Sigmoid colon (tissue), 7 donors: ENCODE data around the gene DLGAP3. TPM values are rescaled to one million over a fixed set of nuclear protein-coding genes. Genes with fewer than 3 reads are reported as not detected.

Experiments used
- DNase-seq: peaks from one replicate; pipeline ENCODE4 v3.0.0-alpha.2; 2019
- H3K27ac ChIP-seq, 4 donors: fragments of 200-600 bp; sonication (generic); one replicate each; pipeline ENCODE4 v1.5.1; 2016 to 2019; ENCODE audit warnings: mild to moderate bottlenecking in 1 of 4
- H3K27me3 ChIP-seq, 3 donors: fragments of 200-600 bp; sonication (generic); one replicate each; pipeline ENCODE4 v1.5.1; 2019; ENCODE audit warnings: mild to moderate bottlenecking in 1 of 3
- H3K36me3 ChIP-seq, 4 donors: fragments of 200-600 bp; sonication (generic); one replicate each; pipeline ENCODE4 v1.5.1; 2016 to 2019
- H3K4me1 ChIP-seq, 4 donors: fragments of 200-600 bp; sonication (generic); one replicate each; pipeline ENCODE4 v1.5.1; 2017 to 2019
- H3K4me3 ChIP-seq, 4 donors: fragments of 200-600 bp; sonication (generic); one replicate each; pipeline ENCODE4 v1.5.1; 2017 to 2019; ENCODE audit warnings: mild to moderate bottlenecking in 2 of 4, moderate library complexity in 1 of 4
- H3K9me3 ChIP-seq, 4 donors: fragments of 200-600 bp in 3 of 4; sonication (generic) in 3 of 4; one replicate each; pipeline versions ENCODE4 v1.5.1 to v1.6.1; 2013 to 2019
- EP300 ChIP-seq, 4 donors: sonication (generic); formaldehyde crosslinking; IDR thresholded peaks; one replicate each; pipeline ENCODE4 v1.6.1; 2017; ENCODE audit warnings: antibody characterized with exemption in 4 of 4
- POLR2A ChIP-seq, 2 donors: fragments of 450-650 bp; IDR thresholded peaks; one replicate each; pipeline ENCODE4 v1.6.1; 2016; ENCODE audit warnings: antibody characterized with exemption in 2 of 2, mild to moderate bottlenecking in 2 of 2, moderate library complexity in 2 of 2
- POLR2AphosphoS5 ChIP-seq, 4 donors: sonication (generic); formaldehyde crosslinking; IDR thresholded peaks; one replicate each; pipeline ENCODE4 v1.6.1; 2017; ENCODE audit warnings: antibody characterized with exemption in 4 of 4
- WGBS, 2 donors: extraction: QIAGEN DNeasy Blood & Tissue Kit; methylation state at CpG; one replicate each; pipeline ENCODE4 v1.1.7; 2013; 5-methylcytosine and 5-hydroxymethylcytosine counted together
- intact Hi-C: fragments of 100-400 bp; cut with DNase I; formaldehyde crosslinking; loops from one replicate; pipeline ENCODE4 v1.15.1; 2023
- polyA plus RNA-seq, 3 donors: library from polyadenylated mRNA; stranded (reverse); fragments of 200-250 nt; gene quantifications; one replicate each; pipeline ENCODE4 v1.2.3, GENCODE V29; 2013
- total RNA-seq, 4 donors: library from RNA; depleted of rRNA; stranded (reverse); fragments of >200 nt; gene quantifications; one replicate each; pipeline ENCODE4 v1.1.0, GENCODE V29; 2016
- TF ChIP-seq, protein P1 (sequence below), 4 experiments: fragments of 450-650 bp in 3 of 4; fragments of 200-600 bp in 1 of 4; IDR thresholded peaks; one replicate each; pipeline ENCODE4 v1.5.1; 2016 to 2019; ENCODE audit warnings: antibody characterized with exemption in 4 of 4, mild to moderate bottlenecking in 3 of 4, moderate library complexity in 2 of 4
- donor health status: healthy with polysubstance abuse.
- donor health status: Bipolar disorder and iron deficiency.
- donor health status: healthy.

DLGAP3 gene
- total and polyA plus RNA-seq, 7 donors = 0.36 to 0.68 (median 0.55) TPM; not detected in 2

DNA sequence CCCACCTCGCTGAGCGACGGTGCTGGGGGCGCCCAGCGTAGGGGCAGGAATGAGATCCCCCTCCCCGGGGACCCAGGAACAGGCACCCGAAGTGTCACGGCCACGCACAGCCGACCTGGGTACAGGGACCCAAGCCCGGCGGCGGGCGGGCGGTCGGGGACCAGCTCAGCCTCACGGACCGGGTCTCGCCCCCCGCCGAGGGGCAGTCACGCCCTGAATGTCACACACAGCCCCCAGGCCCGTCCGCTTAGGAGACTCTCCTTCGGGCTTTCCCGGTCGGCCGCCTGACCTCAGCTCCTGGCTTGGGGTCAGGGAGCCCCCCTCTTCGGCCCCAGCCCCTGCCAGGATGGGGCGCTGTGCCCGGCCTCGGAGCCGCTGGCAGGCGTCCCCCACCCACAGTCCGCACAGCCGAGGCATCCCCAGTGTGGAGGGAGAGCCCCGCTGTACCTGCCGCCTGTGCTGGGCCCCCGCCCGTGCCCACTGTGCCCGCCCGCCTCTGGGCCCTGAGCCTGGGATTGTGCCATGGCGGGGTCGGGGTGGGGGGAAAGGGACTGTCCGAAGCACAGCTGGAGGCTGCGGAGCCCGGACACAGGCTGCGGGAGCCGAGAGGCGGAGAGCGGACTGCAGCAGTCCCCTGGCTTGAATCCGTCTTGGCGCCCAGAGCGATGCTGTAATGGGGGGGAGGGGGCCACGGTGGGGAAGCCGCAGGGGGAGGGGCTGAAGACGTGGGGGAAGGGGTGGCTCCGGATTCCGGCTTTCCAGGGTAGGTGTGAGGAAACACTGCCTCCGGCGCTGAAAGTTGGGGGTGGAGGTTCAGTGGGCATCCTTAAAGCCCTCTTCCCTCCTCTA is 627 bp upstream of the DLGAP3 start:
- H3K27me3 ChIP-seq = peaks cover 40 to 63% (median 54%) of the 10 kb centered on the region in 3 donors
- H3K4me1 ChIP-seq = peaks cover 0 to 18% (median 16%) of the 10 kb centered on the region in 4 donors
- 3 to 7% methylated on average over 61 of the region's 61 CpGs for WGBS, 2 donors
- H3K4me3 ChIP-seq = peak overlapping the region in 3 of 4 donors; percentile 36 to 49 (median 46)
- no peak for DNase-seq
- no peak for TF ChIP-seq POLR2A (IDR thresholded peaks at IDR 0.05)
- TF ChIP-seq, protein P1, sequence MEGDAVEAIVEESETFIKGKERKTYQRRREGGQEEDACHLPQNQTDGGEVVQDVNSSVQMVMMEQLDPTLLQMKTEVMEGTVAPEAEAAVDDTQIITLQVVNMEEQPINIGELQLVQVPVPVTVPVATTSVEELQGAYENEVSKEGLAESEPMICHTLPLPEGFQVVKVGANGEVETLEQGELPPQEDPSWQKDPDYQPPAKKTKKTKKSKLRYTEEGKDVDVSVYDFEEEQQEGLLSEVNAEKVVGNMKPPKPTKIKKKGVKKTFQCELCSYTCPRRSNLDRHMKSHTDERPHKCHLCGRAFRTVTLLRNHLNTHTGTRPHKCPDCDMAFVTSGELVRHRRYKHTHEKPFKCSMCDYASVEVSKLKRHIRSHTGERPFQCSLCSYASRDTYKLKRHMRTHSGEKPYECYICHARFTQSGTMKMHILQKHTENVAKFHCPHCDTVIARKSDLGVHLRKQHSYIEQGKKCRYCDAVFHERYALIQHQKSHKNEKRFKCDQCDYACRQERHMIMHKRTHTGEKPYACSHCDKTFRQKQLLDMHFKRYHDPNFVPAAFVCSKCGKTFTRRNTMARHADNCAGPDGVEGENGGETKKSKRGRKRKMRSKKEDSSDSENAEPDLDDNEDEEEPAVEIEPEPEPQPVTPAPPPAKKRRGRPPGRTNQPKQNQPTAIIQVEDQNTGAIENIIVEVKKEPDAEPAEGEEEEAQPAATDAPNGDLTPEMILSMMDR (IDR thresholded peaks at IDR 0.05) = no peak
- no peaks in the 10 kb centered on the region for H3K9me3 ChIP-seq
- intact Hi-C loops = no loop called here
- no peak overlapping the region for H3K27ac ChIP-seq
- no peaks in the 10 kb centered on the region for H3K36me3 ChIP-seq

DNA sequence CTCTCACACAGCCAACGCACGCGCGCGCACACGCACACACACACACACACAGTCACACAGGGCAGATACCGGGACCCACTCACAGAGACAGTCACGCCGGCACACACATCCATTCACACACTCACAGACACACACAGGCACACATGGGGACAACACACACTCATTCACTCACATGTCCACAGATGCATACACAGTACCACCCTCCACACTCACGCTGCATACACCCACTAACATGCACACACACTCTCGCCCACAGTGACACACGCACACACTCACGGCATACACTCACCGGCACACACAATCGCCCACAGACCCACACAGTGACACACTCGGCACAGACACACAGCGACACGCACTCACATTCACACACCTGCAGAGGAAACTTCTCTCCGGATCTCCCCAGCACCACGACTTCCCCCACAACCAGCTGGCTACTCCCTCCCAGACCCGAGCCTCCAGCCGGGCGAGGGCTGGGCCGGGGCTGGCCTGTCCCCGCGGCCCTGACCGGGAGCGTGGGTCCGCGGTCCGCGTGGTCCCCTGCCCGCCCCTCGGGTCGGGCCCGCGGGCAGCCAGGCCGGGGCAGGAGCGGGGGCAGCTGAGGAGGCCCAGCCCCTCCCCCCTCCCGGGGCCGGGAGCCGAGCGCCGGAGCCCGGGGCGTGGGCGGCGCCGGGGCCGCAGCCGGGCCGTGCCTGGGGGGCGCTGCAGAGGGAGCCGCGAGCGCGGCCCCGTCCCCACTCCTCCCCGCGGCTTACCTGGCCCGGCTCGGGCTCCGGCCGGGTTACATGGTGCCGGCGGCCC is 552 bp downstream of the DLGAP3 start:
- intact Hi-C loops = no loop called here
- no peak for TF ChIP-seq EP300 (IDR thresholded peaks at IDR 0.05)
- H3K36me3 ChIP-seq = no peaks in the 10 kb centered on the region
- H3K4me1 ChIP-seq = peaks cover 0 to 18% (median 16%) of the 10 kb centered on the region in 4 donors
- DNase-seq = no peak
- WGBS, 2 donors = 6 to 7% methylated on average over 66 of the region's 66 CpGs
- peak overlapping the region in 3 of 4 donors; percentile 36 to 49 (median 46) for H3K4me3 ChIP-seq
- H3K27me3 ChIP-seq = peaks cover 40 to 70% (median 55%) of the 10 kb centered on the region in 3 donors
- no peak overlapping the region for H3K27ac ChIP-seq
- no peaks in the 10 kb centered on the region for H3K9me3 ChIP-seq

DNA sequence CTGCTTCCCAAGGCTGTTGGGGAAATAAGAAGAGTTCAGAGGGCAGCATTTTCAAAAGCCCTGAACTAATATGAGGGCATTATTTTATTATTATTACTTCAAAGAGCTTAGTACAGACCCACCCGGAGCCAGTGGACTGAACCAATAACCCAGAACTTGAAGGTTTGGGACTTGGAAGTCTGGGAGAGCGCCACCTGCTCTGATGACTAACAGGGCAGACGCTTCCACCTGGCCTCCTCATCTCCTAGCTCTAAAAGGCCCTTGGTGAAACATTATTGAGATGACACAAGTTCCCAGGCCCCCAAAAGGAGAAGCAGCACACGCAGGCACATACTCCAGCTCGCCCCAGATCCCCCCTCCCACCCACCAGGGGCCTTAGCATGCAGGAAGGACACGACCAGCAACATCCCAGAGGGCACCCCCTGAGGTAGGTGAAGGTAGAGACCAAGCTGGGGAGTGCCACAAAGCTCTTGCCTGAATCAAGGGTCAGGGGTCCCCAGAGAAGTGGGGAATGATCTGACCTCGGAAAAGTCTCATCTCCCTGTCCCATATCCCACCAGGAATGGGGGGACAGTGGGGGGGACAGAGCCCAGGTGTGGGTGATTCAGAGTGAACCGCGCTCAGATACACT is 1.3 kb downstream of the DLGAP3 start:
- no peaks in the 10 kb centered on the region for H3K36me3 ChIP-seq
- DNase-seq = no peak
- no peaks in the 10 kb centered on the region for H3K9me3 ChIP-seq
- H3K27me3 ChIP-seq = peaks cover 43 to 77% (median 62%) of the 10 kb centered on the region in 3 donors
- H3K4me3 ChIP-seq = no peak overlapping the region
- intact Hi-C loops = no loop called here
- TF ChIP-seq, protein P1 (IDR thresholded peaks at IDR 0.05) = no peak
- TF ChIP-seq EP300 (IDR thresholded peaks at IDR 0.05) = no peak
- no peak for TF ChIP-seq POLR2A (IDR thresholded peaks at IDR 0.05)
- no peak for TF ChIP-seq POLR2AphosphoS5 (IDR thresholded peaks at IDR 0.05)
- no peak overlapping the region for H3K27ac ChIP-seq
- 29 to 31% methylated on average over 9 of the region's 9 CpGs for WGBS, 2 donors
- H3K4me1 ChIP-seq = peaks cover 0 to 18% (median 16%) of the 10 kb centered on the region in 4 donors

DNA sequence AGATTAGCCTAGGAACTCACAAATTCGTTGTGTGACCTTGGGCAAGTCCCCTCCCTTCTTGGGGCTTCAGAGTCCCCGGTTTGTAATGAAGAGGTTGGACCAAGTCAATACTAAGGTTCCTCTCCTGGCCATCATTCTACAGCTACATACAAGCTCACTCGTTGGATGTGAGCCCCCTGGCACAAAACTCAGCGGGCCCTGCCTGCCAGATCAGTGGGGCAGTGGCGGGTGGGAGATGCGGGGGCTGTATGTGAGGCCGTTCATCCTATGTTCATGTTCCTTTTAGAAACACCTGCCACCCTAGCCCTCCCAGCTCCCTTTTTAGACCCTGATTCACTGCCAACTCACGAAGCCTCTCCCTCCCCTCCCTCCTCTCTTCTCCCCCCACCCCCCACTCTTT is 2.1 kb downstream of the DLGAP3 start:
- H3K4me3 ChIP-seq = no peak overlapping the region
- no peaks in the 10 kb centered on the region for H3K9me3 ChIP-seq
- intact Hi-C loops = no loop called here
- TF ChIP-seq POLR2A (IDR thresholded peaks at IDR 0.05) (no peak), POLR2AphosphoS5 (IDR thresholded peaks at IDR 0.05) (no peak), EP300 (IDR thresholded peaks at IDR 0.05) (no peak)
- TF ChIP-seq, protein P1 (IDR thresholded peaks at IDR 0.05) = no peak
- peaks cover 0 to 18% (median 16%) of the 10 kb centered on the region in 4 donors for H3K4me1 ChIP-seq
- no peak for DNase-seq
- 66 to 68% methylated on average over 8 of the region's 8 CpGs for whole genome bisulfite sequencing, 2 donors
- H3K36me3 ChIP-seq = no peaks in the 10 kb centered on the region
- peaks cover 43 to 85% (median 70%) of the 10 kb centered on the region in 3 donors for H3K27me3 ChIP-seq
- H3K27ac ChIP-seq = no peak overlapping the region
